Measurements from ENCODE around the gene LRP11.

The LRP11 gene

GRCh38 chr6:149845549-149845948, 18.6 kb downstream of the LRP11 start:
- TF ChIP-seq REST (IDR thresholded peaks at IDR 0.05; ENCODE audit: low read depth) (no peak), FOXM1 (IDR thresholded peaks at IDR 0.05; ENCODE audit: borderline replicate concordance, low read depth) (no peak), ZBTB7A (IDR thresholded peaks at IDR 0.05; ENCODE audit: low read depth) (no peak), EP300 (IDR thresholded peaks at IDR 0.05; ENCODE audit: borderline replicate concordance) (no peak), EGR1 (IDR thresholded peaks at IDR 0.05) (no peak), RAD21 (IDR thresholded peaks at IDR 0.05; ENCODE audit: low read depth) (no peak), USF1 (IDR thresholded peaks at IDR 0.05) (no peak), TEAD4 (IDR thresholded peaks at IDR 0.05) (no peak), TAF1 (IDR thresholded peaks at IDR 0.05; ENCODE audit: low read depth) (no peak), YY1 (IDR thresholded peaks at IDR 0.05; ENCODE audit: low read depth) (no peak), CEBPB (IDR thresholded peaks at IDR 0.05) (no peak)

- TF ChIP-seq MAX (IDR thresholded peaks at IDR 0.05) = no peak
These were observed 19.7 kb downstream of the LRP11 start for GRCh38 chr6:149844480-149844879.

GRCh38 chr6:149844036-149844435, 20.1 kb downstream of the LRP11 start:
- 0 out of 2 replicates have a peak, but pooled peaks have one; percentile 11 for TF ChIP-seq TEAD4 (IDR thresholded peaks at IDR 0.05)
- peak; percentile 40; the same call in 1 of the 2 replicates for TF ChIP-seq NFIC (IDR thresholded peaks at IDR 0.05)
- TF ChIP-seq EGR1 (IDR thresholded peaks at IDR 0.05) = peak; percentile 44

- TF ChIP-seq MAX (IDR thresholded peaks at IDR 0.05) = no peak
- TF ChIP-seq TEAD4 (IDR thresholded peaks at IDR 0.05) = no peak
- no peak for TF ChIP-seq ZBTB7A (IDR thresholded peaks at IDR 0.05; ENCODE audit: low read depth)
- no peak for TF ChIP-seq YY1 (IDR thresholded peaks at IDR 0.05; ENCODE audit: low read depth)
- TF ChIP-seq USF1 (IDR thresholded peaks at IDR 0.05) = no peak
These were observed 21.0 kb downstream of the LRP11 start for GRCh38 chr6:149843051-149843633.

GRCh38 chr6:149842331-149842730, 21.8 kb downstream of the LRP11 start:
- TF ChIP-seq CREB1 (IDR thresholded peaks at IDR 0.05; ENCODE audit: low read depth) (no peak), EP300 (IDR thresholded peaks at IDR 0.05; ENCODE audit: borderline replicate concordance) (no peak), MAX (IDR thresholded peaks at IDR 0.05) (no peak), YY1 (IDR thresholded peaks at IDR 0.05; ENCODE audit: low read depth) (no peak), USF1 (IDR thresholded peaks at IDR 0.05) (no peak), FOXM1 (IDR thresholded peaks at IDR 0.05; ENCODE audit: borderline replicate concordance, low read depth) (no peak), EGR1 (IDR thresholded peaks at IDR 0.05) (no peak), RAD21 (IDR thresholded peaks at IDR 0.05; ENCODE audit: low read depth) (no peak), ZBTB7A (IDR thresholded peaks at IDR 0.05; ENCODE audit: low read depth) (no peak), NFIC (IDR thresholded peaks at IDR 0.05) (no peak), TCF12 (IDR thresholded peaks at IDR 0.05; ENCODE audit: low read depth) (no peak), REST (IDR thresholded peaks at IDR 0.05; ENCODE audit: low read depth) (no peak), TEAD4 (IDR thresholded peaks at IDR 0.05) (no peak), CEBPB (IDR thresholded peaks at IDR 0.05) (no peak), TAF1 (IDR thresholded peaks at IDR 0.05; ENCODE audit: low read depth) (no peak)

GRCh38 chr6:149840345-149841075, 23.6 kb downstream of the LRP11 start:
- TF ChIP-seq ZBTB7A (IDR thresholded peaks at IDR 0.05; ENCODE audit: low read depth) (no peak), RAD21 (IDR thresholded peaks at IDR 0.05; ENCODE audit: low read depth) (peak; percentile 89)

All from Ishikawa (cell line).